ENCODE results near the gene PDZD7. TPM values are rescaled to one million over a fixed set of nuclear protein-coding genes. Genes with fewer than 3 reads are reported as not detected.

Gene PDZD7
- total RNA-seq, 6 experiments from 2014 or later, result 1.1 to 1.9 (median 1.2) TPM

GRCh38 chr10:100972115-100972903 lies 58.6 kb downstream of the PDZD7 start:
- no peak overlapping the region for H3K27ac Mint-ChIP-seq
- no peaks in the 10 kb centered on the region for H3K9me3 Mint-ChIP-seq
- no peaks in the 10 kb centered on the region for H3K36me3 Mint-ChIP-seq (ENCODE audit: low read depth)
- no peaks in the 10 kb centered on the region; the same call in 1 of the 2 replicates for H3K27me3 Mint-ChIP-seq (ENCODE audit: insufficient read depth)
- H3K4me1 Mint-ChIP-seq (ENCODE audit: low read depth), result peaks cover 9% of the 10 kb centered on the region
- no peak for DNase-seq
- TF ChIP-seq CTCF (IDR thresholded peaks at IDR 0.05), result no peak
- no peak overlapping the region for H3K4me3 Mint-ChIP-seq

- DNase-seq, result no peak
- Mint-ChIP-seq H3K27me3 (ENCODE audit: insufficient read depth) (no peaks in the 10 kb centered on the region; the same call in 1 of the 2 replicates), H3K36me3 (ENCODE audit: low read depth) (no peaks in the 10 kb centered on the region), H3K4me3 (no peak overlapping the region), H3K9me3 (no peaks in the 10 kb centered on the region), H3K27ac (no peak overlapping the region), H3K4me1 (ENCODE audit: low read depth) (peaks cover 9% of the 10 kb centered on the region)
- TF ChIP-seq CTCF (IDR thresholded peaks at IDR 0.05), result no peak
Observed at GRCh38 chr10:100970914-100971811, 59.8 kb downstream of the PDZD7 start.

- Mint-ChIP-seq H3K4me3 (peak overlapping the region; percentile 43; the same call in 1 of the 2 replicates), H3K4me1 (ENCODE audit: low read depth) (peaks cover 9% of the 10 kb centered on the region), H3K36me3 (ENCODE audit: low read depth) (0 out of 2 replicates have a peak, but pooled peaks cover 4% of the 10 kb centered on the region), H3K27me3 (ENCODE audit: insufficient read depth) (no peaks in the 10 kb centered on the region; the same call in 1 of the 2 replicates), H3K9me3 (no peaks in the 10 kb centered on the region), H3K27ac (no peak overlapping the region)
- no peak for DNase-seq
- TF ChIP-seq CTCF (IDR thresholded peaks at IDR 0.05), result no peak
Observed at GRCh38 chr10:100970076-100970913, 60.6 kb downstream of the PDZD7 start.

- Mint-ChIP-seq H3K27ac (no peak within 1 kb of the TSS), H3K27me3 (ENCODE audit: insufficient read depth) (no peaks in the 10 kb centered on the region; the same call in 1 of the 2 replicates), H3K9me3 (no peaks in the 10 kb centered on the region), H3K4me3 (peak within 1 kb of the TSS; percentile 81), H3K36me3 (ENCODE audit: low read depth) (0 out of 2 replicates have a peak, but pooled peaks cover 5% of the 10 kb centered on the region), H3K4me1 (ENCODE audit: low read depth) (peaks cover 9% of the 10 kb centered on the region)
- TF ChIP-seq CTCF (IDR thresholded peaks at IDR 0.05), result peak; percentile 88
- no peak for DNase-seq
Observed at GRCh38 chr10:100969187-100970075, 61.5 kb downstream of the PDZD7 start, which contains the start of gene SEMA4G. TSS of gene SEMA4G (plus strand) at chr10:100969504. CDS start at chr10:100972913, 3,409 bp downstream.
